ENCODE results near the gene CATSPERB.

DNA sequence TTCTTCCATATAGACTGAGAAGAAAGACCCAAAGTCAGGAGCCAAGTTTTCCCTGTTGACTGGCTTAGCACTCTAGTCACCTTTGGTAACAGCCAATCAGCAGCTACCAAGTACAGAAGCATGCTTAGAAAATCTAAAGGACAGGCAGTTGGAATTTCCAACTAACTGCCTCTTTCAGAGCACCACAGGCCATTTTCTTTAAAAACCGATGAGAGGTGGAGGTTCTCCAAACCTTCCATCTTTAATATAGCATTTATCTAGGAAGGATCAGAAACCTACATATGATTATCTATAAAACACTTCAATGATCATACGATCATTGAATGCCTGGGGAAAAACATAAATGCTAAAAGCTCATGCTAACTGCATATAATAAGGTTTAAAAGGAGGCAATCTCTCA lies at the start of gene CATSPERB:
- no peak for TF ChIP-seq POLR2AphosphoS5 (IDR thresholded peaks at IDR 0.05)
- no peak for TF ChIP-seq POLR2A (IDR thresholded peaks at IDR 0.05)
- TF ChIP-seq, protein P1, sequence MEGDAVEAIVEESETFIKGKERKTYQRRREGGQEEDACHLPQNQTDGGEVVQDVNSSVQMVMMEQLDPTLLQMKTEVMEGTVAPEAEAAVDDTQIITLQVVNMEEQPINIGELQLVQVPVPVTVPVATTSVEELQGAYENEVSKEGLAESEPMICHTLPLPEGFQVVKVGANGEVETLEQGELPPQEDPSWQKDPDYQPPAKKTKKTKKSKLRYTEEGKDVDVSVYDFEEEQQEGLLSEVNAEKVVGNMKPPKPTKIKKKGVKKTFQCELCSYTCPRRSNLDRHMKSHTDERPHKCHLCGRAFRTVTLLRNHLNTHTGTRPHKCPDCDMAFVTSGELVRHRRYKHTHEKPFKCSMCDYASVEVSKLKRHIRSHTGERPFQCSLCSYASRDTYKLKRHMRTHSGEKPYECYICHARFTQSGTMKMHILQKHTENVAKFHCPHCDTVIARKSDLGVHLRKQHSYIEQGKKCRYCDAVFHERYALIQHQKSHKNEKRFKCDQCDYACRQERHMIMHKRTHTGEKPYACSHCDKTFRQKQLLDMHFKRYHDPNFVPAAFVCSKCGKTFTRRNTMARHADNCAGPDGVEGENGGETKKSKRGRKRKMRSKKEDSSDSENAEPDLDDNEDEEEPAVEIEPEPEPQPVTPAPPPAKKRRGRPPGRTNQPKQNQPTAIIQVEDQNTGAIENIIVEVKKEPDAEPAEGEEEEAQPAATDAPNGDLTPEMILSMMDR (IDR thresholded peaks at IDR 0.05): no peak
- TF ChIP-seq EP300 (IDR thresholded peaks at IDR 0.05): no peak

All from stomach (tissue), 4 donors.